ENCODE results near the gene LAMTOR4. TPM values are rescaled to one million over a fixed set of nuclear protein-coding genes. Genes with fewer than 3 reads are reported as not detected.

The LAMTOR4 gene
- total and polyA plus RNA-seq, 10 of the 15 experiments (the other 5 are each of a cell fraction or from before 2014, with no cell fraction given): 73.4 to 297 (median 196) TPM

DNA sequence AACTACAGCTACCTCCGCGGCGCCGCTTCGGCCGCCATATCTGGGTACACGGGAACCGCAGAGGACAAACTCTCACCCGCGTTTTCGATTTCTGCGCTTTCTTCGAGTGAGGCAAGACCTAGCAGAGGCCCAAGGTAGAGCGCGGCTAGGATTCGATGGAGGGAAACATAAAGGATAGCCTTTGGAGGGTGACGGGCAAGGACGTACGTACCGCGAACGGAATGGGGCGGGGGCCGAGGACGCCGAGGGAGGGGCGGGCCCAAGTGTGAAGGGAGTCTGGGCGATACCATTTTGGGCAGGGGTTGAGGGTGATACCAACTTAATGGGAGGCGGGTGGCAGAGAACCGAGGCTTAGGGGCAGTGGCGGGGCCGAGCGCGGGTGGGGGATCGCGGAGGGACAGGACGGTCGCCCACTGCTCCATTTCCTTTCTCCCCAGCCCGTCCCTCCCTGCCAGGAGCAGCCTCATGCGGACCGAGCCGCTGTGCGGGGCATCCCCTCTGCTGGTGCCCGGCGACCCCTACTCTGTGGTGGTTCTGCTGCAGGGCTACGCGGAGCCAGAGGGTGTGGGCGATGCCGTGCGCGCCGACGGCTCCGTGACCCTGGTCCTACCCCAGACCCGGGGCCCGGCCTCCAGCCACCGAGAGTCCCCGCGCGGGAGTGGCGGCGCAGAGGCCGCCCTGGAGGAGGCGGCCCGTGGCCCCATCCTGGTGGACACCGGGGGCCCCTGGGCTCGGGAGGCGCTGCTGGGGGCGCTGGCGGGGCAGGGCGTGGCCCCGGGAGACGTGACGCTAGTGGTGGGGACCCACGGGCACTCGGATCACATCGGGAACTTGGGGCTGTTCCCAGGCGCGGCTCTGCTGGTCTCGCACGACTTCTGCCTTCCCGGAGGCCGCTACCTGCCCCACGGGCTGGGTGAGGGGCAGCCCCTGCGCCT lies 21.5 kb upstream of the LAMTOR4 start, which contains the start of gene MBLAC1 (continued):
- TF ChIP-seq, protein P1, sequence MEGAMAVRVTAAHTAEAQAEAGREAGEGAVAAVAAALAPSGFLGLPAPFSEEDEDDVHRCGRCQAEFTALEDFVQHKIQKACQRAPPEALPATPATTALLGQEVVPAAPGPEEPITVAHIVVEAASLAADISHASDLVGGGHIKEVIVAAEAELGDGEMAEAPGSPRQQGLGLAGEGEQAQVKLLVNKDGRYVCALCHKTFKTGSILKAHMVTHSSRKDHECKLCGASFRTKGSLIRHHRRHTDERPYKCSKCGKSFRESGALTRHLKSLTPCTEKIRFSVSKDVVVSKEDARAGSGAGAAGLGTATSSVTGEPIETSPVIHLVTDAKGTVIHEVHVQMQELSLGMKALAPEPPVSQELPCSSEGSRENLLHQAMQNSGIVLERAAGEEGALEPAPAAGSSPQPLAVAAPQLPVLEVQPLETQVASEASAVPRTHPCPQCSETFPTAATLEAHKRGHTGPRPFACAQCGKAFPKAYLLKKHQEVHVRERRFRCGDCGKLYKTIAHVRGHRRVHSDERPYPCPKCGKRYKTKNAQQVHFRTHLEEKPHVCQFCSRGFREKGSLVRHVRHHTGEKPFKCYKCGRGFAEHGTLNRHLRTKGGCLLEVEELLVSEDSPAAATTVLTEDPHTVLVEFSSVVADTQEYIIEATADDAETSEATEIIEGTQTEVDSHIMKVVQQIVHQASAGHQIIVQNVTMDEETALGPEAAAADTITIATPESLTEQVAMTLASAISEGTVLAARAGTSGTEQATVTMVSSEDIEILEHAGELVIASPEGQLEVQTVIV (IDR thresholded peaks at IDR 0.05; ENCODE audit: borderline replicate concordance, partially characterized antibody): no peak
- peak; percentile 25; the same call in 1 of the 3 replicates for TF ChIP-seq POU2F2 (IDR thresholded peaks at IDR 0.05; ENCODE audit: borderline replicate concordance, low read depth, low read length)
- TF ChIP-seq, protein P2, sequence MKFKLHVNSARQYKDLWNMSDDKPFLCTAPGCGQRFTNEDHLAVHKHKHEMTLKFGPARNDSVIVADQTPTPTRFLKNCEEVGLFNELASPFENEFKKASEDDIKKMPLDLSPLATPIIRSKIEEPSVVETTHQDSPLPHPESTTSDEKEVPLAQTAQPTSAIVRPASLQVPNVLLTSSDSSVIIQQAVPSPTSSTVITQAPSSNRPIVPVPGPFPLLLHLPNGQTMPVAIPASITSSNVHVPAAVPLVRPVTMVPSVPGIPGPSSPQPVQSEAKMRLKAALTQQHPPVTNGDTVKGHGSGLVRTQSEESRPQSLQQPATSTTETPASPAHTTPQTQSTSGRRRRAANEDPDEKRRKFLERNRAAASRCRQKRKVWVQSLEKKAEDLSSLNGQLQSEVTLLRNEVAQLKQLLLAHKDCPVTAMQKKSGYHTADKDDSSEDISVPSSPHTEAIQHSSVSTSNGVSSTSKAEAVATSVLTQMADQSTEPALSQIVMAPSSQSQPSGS (IDR thresholded peaks at IDR 0.05; ENCODE audit: low read length): no peak
- TF ChIP-seq ESRRA (IDR thresholded peaks at IDR 0.05; ENCODE audit: low read length): no peak
- TF ChIP-seq ATF7 (IDR thresholded peaks at IDR 0.05; ENCODE audit: low read depth): peak; percentile 99
- TF ChIP-seq CHD2 (IDR thresholded peaks at IDR 0.05; ENCODE audit: borderline replicate concordance, low read depth, low read length): peak; percentile 34; the same call in 1 of the 2 replicates
- TF ChIP-seq BACH1 (IDR thresholded peaks at IDR 0.05; ENCODE audit: borderline replicate concordance): peak; percentile 63; the same call in 1 of the 2 replicates
- TF ChIP-seq, protein P3, sequence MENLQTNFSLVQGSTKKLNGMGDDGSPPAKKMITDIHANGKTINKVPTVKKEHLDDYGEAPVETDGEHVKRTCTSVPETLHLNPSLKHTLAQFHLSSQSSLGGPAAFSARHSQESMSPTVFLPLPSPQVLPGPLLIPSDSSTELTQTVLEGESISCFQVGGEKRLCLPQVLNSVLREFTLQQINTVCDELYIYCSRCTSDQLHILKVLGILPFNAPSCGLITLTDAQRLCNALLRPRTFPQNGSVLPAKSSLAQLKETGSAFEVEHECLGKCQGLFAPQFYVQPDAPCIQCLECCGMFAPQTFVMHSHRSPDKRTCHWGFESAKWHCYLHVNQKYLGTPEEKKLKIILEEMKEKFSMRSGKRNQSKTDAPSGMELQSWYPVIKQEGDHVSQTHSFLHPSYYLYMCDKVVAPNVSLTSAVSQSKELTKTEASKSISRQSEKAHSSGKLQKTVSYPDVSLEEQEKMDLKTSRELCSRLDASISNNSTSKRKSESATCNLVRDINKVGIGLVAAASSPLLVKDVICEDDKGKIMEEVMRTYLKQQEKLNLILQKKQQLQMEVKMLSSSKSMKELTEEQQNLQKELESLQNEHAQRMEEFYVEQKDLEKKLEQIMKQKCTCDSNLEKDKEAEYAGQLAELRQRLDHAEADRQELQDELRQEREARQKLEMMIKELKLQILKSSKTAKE (IDR thresholded peaks at IDR 0.05; ENCODE audit: low read depth, poor library complexity, severe bottlenecking): peak; percentile 58
- TF ChIP-seq SUZ12 (IDR thresholded peaks at IDR 0.05; ENCODE audit: unreplicated experiment): no peak
- TF ChIP-seq BRCA1 (IDR thresholded peaks at IDR 0.05; ENCODE audit: low read depth, low read length): no peak
- TF ChIP-seq, protein P4, sequence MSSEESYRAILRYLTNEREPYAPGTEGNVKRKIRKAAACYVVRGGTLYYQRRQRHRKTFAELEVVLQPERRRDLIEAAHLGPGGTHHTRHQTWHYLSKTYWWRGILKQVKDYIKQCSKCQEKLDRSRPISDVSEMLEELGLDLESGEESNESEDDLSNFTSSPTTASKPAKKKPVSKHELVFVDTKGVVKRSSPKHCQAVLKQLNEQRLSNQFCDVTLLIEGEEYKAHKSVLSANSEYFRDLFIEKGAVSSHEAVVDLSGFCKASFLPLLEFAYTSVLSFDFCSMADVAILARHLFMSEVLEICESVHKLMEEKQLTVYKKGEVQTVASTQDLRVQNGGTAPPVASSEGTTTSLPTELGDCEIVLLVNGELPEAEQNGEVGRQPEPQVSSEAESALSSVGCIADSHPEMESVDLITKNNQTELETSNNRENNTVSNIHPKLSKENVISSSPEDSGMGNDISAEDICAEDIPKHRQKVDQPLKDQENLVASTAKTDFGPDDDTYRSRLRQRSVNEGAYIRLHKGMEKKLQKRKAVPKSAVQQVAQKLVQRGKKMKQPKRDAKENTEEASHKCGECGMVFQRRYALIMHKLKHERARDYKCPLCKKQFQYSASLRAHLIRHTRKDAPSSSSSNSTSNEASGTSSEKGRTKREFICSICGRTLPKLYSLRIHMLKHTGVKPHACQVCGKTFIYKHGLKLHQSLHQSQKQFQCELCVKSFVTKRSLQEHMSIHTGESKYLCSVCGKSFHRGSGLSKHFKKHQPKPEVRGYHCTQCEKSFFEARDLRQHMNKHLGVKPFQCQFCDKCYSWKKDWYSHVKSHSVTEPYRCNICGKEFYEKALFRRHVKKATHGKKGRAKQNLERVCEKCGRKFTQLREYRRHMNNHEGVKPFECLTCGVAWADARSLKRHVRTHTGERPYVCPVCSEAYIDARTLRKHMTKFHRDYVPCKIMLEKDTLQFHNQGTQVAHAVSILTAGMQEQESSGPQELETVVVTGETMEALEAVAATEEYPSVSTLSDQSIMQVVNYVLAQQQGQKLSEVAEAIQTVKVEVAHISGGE (CRISPR knock-in tag; IDR thresholded peaks at IDR 0.05): no peak; the same call in 1 of the 2 replicates
- TF ChIP-seq TCF12 (IDR thresholded peaks at IDR 0.05; ENCODE audit: low read depth, low read length): no peak
- peak; percentile 94 to 95 for TF ChIP-seq BHLHE40 (IDR thresholded peaks at IDR 0.05; ENCODE audit: borderline replicate concordance in 1 of 2, low read depth in 2 of 2, low read length in 1 of 2)
- TF ChIP-seq SPI1 (IDR thresholded peaks at IDR 0.05; ENCODE audit: borderline replicate concordance, insufficient read depth, low read depth, low read length): no peak
- peak; percentile 62; the same call in 1 of the 2 replicates for TF ChIP-seq NR2F1 (conservative IDR thresholded peaks at IDR 0.05)
- TF ChIP-seq, protein P5, sequence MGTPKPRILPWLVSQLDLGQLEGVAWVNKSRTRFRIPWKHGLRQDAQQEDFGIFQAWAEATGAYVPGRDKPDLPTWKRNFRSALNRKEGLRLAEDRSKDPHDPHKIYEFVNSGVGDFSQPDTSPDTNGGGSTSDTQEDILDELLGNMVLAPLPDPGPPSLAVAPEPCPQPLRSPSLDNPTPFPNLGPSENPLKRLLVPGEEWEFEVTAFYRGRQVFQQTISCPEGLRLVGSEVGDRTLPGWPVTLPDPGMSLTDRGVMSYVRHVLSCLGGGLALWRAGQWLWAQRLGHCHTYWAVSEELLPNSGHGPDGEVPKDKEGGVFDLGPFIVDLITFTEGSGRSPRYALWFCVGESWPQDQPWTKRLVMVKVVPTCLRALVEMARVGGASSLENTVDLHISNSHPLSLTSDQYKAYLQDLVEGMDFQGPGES (IDR thresholded peaks at IDR 0.05): no peak
- peak; percentile 98 for TF ChIP-seq CHD1 (IDR thresholded peaks at IDR 0.05; ENCODE audit: low read depth, low read length)

All from GM12878 (cell line).